ENCODE results near the gene LAMC3.

LAMC3 gene

DNA sequence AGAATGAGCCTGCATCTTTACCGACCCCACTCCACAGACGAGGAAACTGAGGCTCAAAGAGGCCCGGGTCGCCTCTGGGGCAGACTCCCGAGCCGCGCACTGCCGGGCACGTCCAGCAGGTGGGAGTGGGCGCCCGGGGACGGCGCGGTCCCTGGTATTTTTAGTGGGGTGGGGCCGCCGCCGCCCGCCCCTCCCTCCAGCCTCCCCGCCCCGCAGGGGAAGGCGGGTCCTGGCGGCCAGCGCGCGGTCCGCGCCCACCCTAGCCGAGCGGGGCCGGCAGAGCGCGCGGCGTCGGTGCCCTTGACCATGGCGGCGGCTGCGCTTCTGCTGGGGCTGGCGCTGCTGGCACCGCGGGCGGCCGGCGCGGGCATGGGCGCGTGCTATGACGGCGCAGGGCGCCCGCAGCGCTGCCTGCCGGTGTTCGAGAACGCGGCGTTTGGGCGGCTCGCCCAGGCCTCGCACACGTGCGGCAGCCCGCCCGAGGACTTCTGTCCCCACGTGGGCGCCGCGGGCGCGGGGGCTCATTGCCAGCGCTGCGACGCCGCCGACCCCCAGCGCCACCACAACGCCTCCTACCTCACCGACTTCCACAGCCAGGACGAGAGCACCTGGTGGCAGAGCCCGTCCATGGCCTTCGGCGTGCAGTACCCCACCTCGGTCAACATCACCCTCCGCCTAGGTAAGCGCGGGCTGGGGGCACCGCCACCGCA lies at the start of gene LAMC3:
TSS of gene LAMC3 (plus strand) at position 266 of the 710 bp plus-strand sequence. CDS start at position 307, 41 bp downstream.
- DNase-seq, result no peak

DNA sequence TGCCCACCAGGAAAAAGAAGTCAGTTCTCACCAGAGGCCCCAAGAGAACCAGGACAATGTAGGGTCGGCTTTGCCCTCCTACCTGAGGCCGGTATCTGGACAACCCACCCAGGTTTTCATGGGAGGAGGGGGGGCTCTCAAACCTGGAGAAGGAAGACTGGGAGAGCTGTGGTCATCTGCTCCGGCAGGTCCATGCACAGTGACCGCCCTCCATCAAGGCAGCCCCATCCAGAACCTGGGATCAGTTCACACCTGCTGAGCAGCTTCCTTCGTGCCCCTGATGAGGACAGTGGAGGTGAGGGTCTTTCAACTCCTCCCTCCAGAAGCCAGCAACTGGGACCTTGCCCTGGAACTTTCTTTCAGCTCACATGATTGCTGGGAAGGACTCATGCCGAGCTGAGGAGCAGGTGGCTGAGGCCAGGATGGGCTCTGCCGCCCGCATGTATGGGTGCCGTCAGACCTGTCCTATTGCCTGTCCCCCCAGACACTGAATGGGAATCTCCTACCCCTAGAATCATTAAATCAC lies 49.1 kb upstream of the LAMC3 start:
- no peak for DNase-seq

- DNase-seq, result no peak
Observed at GRCh38 chr9:130960522-130961378, 48.2 kb upstream of the LAMC3 start.

DNA sequence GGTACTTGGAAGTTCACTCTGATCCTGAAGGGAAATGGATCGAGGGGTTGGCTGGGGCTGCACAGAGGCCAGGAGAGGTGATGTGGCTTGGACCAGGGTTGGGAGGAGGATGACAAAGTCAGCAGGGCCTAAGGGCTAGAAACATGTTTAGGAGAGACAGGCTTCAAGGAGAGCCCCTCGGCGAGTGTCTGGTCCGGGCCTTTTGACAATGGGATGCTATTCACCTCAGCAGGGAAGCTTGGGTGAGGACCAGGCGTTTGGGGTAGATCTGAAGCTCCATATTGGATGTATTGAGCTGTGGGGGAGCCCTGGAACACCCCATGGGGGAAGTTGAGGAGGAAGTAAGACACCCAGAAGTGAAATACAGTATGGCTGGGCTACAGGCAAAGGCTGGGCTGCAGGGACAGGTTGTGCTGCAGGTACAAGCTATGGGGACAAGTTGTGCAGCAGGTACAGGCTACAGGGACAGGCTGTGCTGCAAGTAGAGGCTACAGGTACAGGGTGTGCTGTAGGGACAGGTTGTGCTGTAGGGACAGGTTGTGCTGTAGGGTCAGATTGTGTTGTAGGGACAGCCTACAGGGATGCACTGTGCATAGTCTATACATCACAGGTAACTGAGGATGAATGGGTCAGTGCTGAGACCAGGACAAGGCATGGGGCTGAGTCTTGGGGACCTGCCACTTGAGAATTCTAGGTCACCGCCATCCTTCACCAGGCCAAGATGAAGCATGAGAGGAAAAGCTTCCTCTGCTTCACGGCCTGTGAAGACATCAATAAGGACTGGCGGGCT lies 47.3 kb upstream of the LAMC3 start:
- DNase-seq, result no peak

GRCh38 chr9:130962418-130963316 lies 46.3 kb upstream of the LAMC3 start:
- no peak for DNase-seq

- no peak for DNase-seq
Observed at GRCh38 chr9:130963337-130963908, 45.6 kb upstream of the LAMC3 start.

GRCh38 chr9:130963916-130964315 lies 45.1 kb upstream of the LAMC3 start:
- DNase-seq, result no peak

DNA sequence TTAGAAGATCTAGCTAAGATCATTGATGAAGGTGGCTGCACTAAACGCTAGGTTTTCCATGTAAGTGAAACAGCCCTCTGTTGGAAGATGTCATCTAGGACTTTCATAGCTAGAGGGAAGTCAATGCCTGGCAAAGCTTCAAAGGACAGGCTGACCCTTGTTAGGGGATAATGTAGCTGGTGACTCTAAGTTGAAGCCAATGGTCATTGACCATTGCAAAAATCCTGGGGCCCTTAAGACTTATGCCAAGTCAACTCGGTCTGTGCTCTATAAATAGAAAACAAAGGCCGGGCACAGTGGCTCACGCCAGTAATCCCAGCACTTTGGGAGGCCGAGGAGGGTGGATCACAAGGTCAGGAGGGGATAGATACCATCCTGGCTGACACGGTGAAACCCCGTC lies 43.3 kb upstream of the LAMC3 start:
- DNase-seq, result no peak

GRCh38 chr9:130970052-130970451 lies 38.9 kb upstream of the LAMC3 start:
- no peak for DNase-seq

GRCh38 chr9:130970855-130971254 lies 38.1 kb upstream of the LAMC3 start:
- no peak for DNase-seq

DNA sequence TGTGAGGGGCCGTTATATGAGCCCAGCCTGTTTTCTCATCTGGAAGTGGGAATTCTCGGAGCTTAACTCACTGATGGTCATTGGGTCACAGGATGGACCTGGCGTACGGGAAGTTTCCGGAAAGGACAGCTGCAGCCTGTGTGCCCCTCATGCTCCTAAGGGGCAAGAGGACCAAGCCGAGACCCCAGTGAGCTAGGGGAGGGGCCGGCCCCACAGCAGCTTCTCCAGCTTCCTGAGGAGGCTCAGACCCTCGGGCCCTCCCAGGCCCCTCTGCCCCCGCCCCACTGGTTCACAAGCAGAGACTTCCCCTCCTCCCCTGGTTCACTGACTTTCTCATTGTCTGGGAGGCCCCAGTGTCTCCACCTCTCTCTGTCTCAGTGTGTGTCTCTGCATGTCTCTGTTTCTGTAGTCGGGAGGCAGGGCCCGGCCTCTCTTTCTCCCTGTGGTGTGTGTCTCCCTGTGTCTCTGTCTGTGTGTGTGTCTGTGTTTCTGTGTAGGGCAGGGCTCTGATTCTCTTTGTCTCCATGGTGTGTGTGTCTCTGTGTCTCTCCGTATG lies 37.6 kb upstream of the LAMC3 start:
- no peak for DNase-seq

DNA sequence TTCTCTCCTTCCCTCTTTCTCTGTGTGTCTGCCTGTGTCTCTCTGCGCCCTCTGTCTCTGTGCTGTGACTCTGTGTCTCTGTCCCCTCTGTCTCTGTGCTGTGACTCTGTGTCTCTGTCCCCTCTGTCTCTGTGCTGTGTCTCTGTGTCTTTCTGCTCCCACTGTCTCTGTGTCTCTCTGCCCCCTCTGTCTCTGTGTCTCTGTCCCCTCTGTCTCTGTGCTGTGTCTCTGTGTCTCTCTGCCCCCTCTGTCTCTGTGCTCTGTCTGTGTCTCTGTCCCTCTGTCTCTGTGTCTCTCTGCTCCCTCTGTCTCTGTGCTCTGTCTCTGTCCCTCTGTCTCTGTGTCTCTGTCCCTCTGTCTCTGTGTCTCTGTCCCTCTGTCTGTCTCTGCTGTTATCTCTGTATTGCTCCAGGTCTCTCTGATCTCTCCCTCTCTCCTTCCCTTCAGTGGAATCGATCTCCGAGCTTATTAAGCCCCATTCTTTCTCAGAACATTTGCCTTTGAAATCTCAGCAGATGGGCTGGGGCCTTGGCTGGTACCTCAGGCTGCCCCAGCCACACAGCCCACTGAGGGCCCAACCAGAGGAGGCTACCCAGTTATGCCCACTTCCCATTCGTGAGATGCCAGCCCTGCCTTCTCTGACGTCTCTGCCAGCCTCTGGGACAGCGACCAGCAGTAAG lies 36.6 kb upstream of the LAMC3 start:
- no peak for DNase-seq

GRCh38 chr9:130972957-130973685 lies 35.9 kb upstream of the LAMC3 start:
- no peak for DNase-seq

DNA sequence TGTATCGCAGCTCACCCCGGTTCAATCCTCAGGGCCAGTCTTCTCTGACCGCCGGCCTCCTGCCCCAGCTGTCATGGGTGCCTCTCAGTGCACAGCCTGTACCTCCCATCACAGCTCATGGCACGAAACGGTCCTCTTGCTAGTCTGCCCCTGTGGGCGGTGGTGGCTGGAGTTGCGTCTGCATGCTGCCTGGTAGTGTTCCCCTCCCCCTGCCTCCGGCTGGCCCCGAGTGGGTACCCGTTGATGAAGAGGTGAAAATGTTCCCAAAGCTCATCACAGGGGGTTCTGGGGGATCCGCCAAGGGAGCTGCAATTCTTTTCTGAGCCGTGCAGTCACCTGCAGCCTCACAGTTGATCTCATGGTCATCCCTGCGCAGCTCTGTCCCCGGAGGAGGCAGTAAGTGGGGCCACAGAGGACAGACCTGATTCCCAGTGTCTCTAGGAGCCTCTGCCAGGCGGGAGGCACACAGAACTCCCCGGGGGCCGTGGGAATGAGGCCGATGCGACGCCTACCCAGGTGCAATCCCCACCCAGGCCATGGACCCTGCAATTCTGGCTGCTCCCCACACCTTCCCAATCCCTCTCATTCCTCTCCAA lies 35.2 kb upstream of the LAMC3 start:
- DNase-seq, result no peak

GRCh38 chr9:130974697-130975096 lies 34.3 kb upstream of the LAMC3 start:
- DNase-seq, result no peak

DNA sequence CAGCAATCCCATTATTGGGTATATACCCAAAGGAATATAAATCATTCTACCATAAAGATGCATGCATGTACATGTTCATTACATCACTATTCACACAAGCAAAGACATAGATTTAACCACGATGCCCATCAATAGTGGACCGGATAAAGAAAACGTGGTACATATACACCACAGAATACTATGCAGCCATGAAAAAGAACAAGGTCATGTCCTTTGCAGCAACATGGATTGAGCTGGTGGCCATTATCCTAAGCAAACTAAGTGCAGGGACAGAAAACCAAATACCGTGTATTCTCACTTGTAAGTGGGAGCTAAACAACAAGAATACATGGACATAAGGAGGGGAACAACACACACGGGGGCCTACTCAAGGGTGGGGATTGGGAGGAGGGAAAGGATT lies 33.8 kb upstream of the LAMC3 start:
- no peak for DNase-seq

DNA sequence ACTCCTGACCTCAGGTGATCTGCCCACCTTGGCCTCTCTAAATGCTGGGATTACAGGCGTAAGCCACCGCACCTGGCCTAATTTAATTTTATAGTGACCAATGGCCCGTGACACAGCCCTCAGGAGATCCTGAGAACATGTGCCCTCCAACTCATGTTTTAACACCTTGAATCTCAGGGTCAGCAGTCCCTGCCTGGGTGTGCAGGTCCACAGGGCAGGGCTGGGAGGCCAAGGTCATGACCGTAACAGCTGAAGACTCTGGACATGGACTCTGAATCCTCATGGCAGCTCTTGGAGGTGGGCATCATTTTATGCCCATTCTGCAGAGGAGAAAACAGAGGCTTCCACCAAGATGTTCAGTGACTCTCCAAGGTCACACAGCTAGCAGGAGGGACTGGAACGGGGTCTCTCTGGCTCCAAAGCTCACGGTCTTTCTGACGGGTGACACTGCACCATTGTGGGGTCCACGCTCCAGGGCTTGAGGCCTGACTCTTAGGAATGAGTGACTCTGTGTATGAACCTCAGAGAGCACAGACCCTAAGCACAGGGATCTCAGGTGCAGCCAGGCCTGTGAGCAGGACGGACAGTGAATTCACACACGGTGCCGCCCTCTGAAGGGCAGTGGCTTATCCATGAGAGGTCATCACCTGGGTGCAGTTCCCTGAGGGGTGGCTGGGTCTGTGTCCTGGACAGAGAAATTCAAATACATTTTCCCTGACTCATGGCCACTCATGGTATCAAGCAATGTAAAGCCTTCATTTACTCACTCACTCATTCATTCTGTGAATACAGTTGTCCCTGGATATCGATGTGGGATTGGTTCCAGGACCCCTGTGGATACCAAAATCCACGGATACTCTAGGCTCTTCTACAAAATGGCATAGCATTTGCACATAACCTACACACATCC lies 32.8 kb upstream of the LAMC3 start:
- DNase-seq, result no peak

DNA sequence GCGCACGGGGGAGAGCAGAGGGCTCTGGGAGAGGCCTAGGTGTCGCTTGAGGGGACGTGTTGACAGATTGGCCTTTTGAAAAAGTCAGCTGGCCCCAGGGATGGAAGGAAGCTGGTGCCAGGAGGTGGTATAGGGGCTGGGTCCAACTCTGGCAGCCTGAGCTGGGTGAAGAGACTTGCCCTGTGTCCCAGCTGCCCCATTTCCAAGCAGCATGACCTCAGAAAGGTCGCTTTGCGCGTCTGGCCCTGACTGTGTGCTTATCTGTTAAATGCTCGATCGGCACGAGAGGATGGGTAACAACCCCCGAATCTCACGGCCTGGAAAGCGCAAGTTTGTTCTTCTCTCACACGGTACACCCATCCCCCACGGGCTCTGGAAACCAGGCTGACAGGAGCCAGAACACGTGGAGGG lies 31.2 kb upstream of the LAMC3 start:
- no peak for DNase-seq
